Colon (tissue), 2 donors: ENCODE measurements around the gene VANGL2.

Experiments used
- FAIRE-seq: peaks from 2 replicates; lab custom pipeline; 2012; peaks lifted over from hg19 to GRCh38; lab: Jason Lieb, UNC
- donor health status: control.
- donor health status: control.

VANGL2 gene

GRCh38 chr1:160428053-160428452 lies 27.7 kb downstream of the VANGL2 start:
- no peak for FAIRE-seq

DNA sequence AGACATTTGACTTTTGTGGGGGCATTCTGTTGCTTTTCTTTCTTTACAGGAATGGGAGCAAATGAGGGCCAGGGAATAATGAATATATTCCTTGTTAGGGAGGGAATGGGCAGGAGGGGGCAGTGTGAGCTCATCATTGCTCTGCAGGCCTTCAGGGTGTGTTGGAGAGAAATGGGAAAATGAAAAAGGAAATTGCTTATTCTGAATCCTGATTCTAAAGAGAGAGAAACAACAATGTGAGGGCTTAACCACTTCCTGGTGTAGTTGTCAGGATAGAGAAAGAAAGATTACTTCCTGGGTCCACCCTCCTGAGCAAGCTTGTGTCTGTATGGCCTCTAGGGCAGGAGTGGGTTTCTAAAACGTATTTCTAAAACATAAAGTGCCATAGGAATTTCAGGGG lies 28.3 kb downstream of the VANGL2 start:
- no peak for FAIRE-seq

DNA sequence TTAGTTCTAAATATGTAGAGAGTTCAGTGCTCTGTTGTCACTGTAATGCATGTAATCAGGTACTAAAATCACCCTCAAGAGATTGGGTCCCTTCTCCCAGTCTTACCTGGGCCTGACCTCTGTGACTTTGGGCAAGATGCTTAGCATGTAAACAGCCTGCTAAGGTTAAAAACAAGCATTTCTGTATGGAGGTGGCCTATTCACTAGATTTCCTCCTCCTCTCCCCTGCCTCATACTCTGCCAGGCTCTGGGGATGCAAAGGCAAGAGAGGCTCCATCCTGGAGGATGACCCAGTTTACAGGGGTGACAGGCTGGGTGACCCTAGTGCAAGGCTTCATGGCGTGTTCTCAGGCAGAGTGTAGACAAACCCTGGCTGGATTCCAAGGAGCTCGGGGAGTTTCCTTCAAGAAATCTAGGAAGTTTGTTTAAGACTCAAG lies 28.8 kb downstream of the VANGL2 start:
- FAIRE-seq, result no peak

- no peak for FAIRE-seq
These were observed 29.6 kb downstream of the VANGL2 start for GRCh38 chr1:160429702-160430535.

DNA sequence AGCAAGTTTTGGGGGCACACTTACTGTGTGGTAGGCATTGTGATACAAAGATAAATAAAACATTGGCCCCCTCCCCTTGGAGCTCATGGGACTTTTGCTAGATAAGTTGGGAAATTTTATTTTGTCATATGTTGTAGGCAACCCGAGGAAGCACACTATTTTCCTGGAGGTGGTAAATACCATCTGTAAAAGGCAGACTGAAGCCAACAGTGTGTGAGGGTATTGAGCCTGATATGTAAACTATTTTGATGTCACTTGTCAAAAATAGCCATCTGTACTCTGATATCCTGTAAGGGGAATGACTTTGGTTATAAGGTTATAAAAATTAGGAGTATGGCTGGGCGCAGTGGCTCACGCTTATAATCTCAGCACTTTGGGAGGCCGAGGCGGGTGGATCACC lies 30.6 kb downstream of the VANGL2 start:
- FAIRE-seq, result no peak

DNA sequence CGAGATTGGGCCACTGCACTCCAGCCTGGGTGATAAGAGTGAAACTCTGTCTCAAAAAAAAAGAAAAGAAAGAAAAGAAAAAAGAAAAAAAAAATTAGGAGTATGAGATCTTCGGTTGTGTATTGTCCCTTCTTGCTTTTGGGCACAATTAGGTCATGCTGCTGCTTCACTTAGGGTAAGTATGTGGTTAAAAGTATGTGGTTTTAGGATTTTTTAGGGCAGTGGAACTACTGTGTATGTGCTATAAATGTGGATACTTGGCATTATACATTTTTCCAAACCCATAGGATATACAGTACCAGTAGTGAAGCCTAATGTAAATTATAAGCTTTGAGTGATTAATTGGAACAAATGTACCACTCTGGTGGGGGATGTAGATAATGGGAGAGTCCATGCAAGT lies 31.2 kb downstream of the VANGL2 start:
- no peak for FAIRE-seq

- FAIRE-seq, result no peak
These were observed 32.0 kb downstream of the VANGL2 start for GRCh38 chr1:160432371-160432786.

GRCh38 chr1:160436966-160437365 lies 36.6 kb downstream of the VANGL2 start:
- FAIRE-seq, result no peak

DNA sequence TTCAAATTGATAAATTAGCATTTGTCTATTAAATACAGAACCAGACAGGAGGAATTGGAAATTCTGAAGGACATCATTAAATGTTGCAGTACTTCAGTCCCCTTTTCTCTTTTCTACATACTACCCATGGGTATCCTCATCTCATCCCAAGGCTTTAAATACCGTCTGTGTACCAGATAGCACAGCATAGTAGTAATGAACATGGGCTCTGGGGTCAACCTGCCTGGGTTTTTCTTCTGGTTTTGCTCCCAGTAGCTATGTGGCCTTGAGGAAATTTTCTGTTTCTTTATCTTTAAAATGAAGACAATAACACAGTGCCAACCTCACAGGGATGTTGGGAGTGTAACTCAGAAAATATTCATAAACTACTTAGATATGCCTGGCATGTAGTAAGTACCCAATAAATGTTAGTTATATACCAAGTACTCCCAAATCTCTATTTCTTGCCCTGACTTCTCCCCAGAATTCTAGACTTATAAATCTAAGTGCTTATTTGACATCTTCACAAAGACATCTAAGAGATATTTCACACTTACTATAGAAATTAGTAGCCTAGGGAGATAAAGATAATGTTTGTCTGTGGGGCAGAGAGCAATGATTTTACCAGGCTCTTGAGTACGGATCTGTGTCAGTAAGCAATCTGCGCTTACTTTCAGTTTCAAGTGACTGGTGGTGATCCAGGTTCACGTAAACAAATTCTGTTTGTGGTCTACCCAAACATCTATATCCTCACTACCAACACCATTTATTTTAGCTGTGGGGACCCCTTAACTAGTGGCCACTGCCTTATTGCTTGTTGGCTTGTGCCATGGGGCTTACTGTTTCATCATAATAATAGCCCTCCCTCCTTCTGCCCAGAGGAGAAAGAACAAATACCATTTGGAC lies 37.3 kb downstream of the VANGL2 start:
- FAIRE-seq, result no peak

GRCh38 chr1:160438317-160438918 lies 38.1 kb downstream of the VANGL2 start:
- FAIRE-seq, result no peak

DNA sequence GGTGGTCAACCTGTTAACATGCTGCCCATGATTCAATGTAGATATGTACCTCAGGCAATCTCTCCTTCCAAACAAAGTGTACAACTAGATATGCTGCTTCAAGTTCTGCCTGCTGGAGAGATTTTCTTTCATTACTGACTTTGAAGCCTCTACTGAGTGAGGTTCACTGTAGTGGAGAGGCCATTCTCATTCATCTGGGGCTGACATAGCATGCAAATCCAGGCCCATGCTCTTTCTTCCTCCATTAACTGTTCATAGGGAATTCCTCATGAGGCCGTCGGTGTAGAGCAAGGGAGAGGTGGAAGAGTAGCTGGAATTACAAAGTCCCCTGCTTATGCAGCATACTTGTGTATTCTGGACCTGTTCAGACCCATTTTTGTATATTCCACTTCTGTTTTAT lies 38.6 kb downstream of the VANGL2 start:
- FAIRE-seq, result no peak

DNA sequence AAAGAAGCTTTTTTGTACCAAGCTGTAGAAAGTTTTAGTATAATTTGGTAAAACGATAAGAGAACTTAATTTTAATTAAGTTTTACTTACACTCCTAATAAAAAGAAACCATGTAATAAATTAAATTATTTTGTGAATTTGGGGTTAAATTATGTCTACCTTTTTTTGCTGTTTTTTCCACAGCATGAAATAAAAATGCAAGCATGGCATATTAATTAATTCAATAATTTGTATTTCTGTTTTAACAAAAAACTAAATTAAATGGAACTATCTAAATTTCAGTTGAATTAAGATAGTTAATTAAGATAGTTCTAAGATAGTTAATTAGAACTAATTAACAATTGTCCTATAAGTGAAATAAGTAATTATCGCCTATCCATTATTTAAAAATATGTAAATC lies 39.4 kb downstream of the VANGL2 start:
- FAIRE-seq, result peak; percentile 72

- no peak for FAIRE-seq
These were observed 46.7 kb downstream of the VANGL2 start for GRCh38 chr1:160446945-160447600.

DNA sequence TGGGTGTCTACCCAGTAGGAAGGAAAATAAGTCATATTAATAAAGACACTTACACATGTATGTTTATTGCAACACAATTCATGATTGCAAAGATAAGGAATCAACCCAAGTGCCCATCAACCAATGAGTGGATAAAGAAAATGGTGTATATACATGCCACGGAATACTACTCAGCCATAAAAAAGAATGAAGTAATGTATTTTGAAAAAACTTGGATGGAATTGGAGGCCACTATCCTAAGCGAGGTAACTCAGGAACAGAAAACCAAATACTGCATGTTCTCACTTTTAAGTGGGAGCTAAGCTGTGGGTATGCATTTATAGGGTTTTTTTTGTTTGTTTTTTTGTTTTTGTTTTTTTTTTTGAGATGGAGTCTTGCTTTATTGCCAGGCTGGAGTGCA lies 49.1 kb downstream of the VANGL2 start:
- no peak for FAIRE-seq

- no peak for FAIRE-seq
These were observed 50.9 kb downstream of the VANGL2 start for GRCh38 chr1:160451119-160451858.

DNA sequence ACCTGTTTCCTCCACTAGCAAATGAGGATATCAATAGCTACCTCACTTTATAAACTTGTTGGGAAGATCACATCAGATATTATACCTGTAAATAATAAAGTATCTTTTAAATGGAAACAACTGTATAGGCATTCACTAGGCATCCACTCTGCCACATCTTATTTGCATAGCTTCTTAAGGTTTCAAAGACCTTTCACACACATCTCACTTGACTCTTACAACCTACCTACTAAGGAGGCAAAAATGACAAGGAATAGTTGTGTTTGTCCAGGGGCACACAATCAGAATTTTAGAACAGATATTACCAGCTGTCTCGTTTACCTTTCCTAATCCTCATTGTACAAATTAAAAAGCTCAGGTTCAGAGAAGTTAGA lies 51.5 kb downstream of the VANGL2 start:
- no peak for FAIRE-seq

- FAIRE-seq, result no peak
These were observed 53.1 kb downstream of the VANGL2 start for GRCh38 chr1:160453443-160453842.

DNA sequence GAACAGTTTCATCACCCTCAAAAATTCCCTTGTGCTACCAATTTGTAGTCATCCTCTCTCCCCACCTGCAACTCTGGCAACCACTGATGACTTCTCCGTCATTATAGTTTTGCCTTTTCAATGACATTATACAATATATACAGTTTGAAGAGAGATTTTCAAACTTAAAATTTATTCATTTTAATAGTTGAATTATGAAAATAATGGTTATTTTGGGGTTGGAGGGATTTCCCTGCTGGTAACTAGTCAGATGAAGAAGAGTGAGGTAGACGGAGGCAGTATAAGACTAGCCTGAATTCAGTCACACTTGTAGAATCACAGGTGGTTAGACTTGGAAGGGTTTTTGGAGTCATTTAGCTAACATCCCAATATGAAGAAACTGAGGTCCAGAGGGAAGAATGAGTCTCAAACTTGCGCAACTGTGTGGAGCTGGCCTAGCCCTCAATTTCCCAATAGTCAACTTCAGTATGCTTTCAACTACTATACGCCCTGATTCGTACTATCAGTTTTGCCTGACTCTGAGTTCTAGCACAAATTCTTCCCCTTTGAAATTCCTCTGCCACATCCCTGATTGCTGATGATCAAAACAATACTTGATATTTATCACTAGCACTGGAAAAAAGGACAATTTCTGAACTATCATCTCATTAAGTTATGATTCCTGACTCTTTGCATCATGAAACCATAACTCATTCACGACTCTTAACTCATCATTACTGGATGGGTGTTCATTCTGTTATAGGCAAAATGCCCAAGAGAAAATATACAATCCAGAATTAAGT lies 54.2 kb downstream of the VANGL2 start:
- FAIRE-seq, result no peak

GRCh38 chr1:160455153-160455517 lies 54.8 kb downstream of the VANGL2 start:
- no peak for FAIRE-seq

DNA sequence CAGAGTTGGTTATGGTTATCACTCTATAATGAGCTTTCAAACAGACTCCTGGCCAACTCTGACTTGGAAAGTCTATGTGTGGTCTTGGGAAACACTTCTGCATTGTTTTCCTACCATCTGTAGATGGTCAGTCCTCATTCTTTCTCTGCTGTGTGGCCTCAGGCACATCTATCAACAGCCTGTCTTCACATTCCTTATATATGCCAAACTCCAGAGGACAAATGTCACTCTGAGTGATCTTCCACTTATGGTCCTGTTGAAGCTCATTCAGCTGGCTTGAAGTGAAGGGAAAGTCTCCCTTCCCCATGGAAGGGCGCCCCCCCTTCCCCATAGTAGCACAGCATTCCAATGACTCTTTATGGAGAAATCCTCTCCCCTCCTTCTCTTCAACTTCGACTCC lies 58.7 kb downstream of the VANGL2 start:
- no peak for FAIRE-seq

GRCh38 chr1:160459687-160460086 lies 59.3 kb downstream of the VANGL2 start:
- FAIRE-seq, result no peak
